KMS-11 (cell line): ENCODE measurements around the gene MGAT4B.

Experiments
- H2AFZ ChIP-seq: fragments of 200-600 bp; sonication (generic); 2 replicates; pipeline ENCODE4 v1.6.1; 2016; ENCODE audit warnings: antibody characterized with exemption, mixed run types, low read depth
- H3K27ac ChIP-seq: fragments of 200-600 bp; sonication (generic); 2 replicates; pipeline ENCODE4 v1.6.1; 2016; ENCODE audit warnings: mild to moderate bottlenecking, mixed run types
- H3K27me3 ChIP-seq: fragments of 200-600 bp; sonication (generic); 2 replicates; pipeline ENCODE4 v1.6.1; 2017; ENCODE audit warnings: mild to moderate bottlenecking, low read depth, mixed run types, moderate library complexity; ENCODE audit not compliant: insufficient read depth
- H3K36me3 ChIP-seq: fragments of 200-600 bp; sonication (generic); 2 replicates; pipeline ENCODE4 v1.6.1; 2017; ENCODE audit warnings: mild to moderate bottlenecking, mixed run types; ENCODE audit not compliant: insufficient read depth
- H3K4me1 ChIP-seq: fragments of 200-600 bp; sonication (generic); 2 replicates; pipeline ENCODE4 v1.6.1; 2016; ENCODE audit warnings: mild to moderate bottlenecking, low read depth, mixed run types; ENCODE audit not compliant: poor library complexity, severe bottlenecking
- H3K4me2 ChIP-seq: fragments of 200-600 bp; sonication (generic); 2 replicates; pipeline ENCODE4 v1.7.0; 2016; ENCODE audit warnings: mild to moderate bottlenecking, mixed run types
- H3K4me3 ChIP-seq: fragments of 200-600 bp; sonication (generic); IDR thresholded peaks from 2 replicates; pipeline ENCODE4 v1.6.1; 2017; ENCODE audit warnings: low read depth, low read length, mixed read lengths; ENCODE audit not compliant: insufficient read depth
- H3K79me2 ChIP-seq: fragments of 200-600 bp; sonication (generic); 2 replicates; pipeline ENCODE4 v1.6.1; 2016; ENCODE audit warnings: low read depth, mixed run types; ENCODE audit not compliant: insufficient read depth
- H3K9ac ChIP-seq: fragments of 200-600 bp; sonication (generic); 2 replicates; pipeline ENCODE4 v1.6.1; 2016; ENCODE audit warnings: mild to moderate bottlenecking, mixed run types
- H4K20me1 ChIP-seq: fragments of 200-600 bp; sonication (generic); 2 replicates; pipeline ENCODE4 v1.6.1; 2016; ENCODE audit warnings: mild to moderate bottlenecking, mixed run types; ENCODE audit not compliant: insufficient read depth
- TF ChIP-seq, protein P1 (sequence below): fragments of 200-600 bp; sonication (generic); conservative IDR thresholded peaks from 2 replicates; pipeline ENCODE4 v1.6.1; 2017; ENCODE audit warnings: low read depth, mild to moderate bottlenecking, antibody characterized with exemption, low read length, moderate library complexity, mixed read lengths

Gene MGAT4B

GRCh38 chr5:179806250-179807048 is at the start of gene MGAT4B:
Gene MGAT4B, minus strand, starts transcription at chr5:179806866. Its CDS starts 283 bp downstream, at chr5:179806583.
- no peak within 1 kb of the TSS for H3K4me2 ChIP-seq
- no peaks in the 10 kb centered on the region for H3K36me3 ChIP-seq
- H3K4me3 ChIP-seq = no peak within 1 kb of the TSS
- H3K79me2 ChIP-seq = peaks cover 18% of the 10 kb centered on the region; the same call in 1 of the 2 replicates
- peak within 1 kb of the TSS; percentile 30; the same call in 1 of the 2 replicates for H3K9ac ChIP-seq
- no peaks in the 10 kb centered on the region for H4K20me1 ChIP-seq
- H2AFZ ChIP-seq = peak within 1 kb of the TSS; percentile 18; the same call in 1 of the 2 replicates
- peaks cover 10% of the 10 kb centered on the region for H3K4me1 ChIP-seq
- H3K27me3 ChIP-seq = no peaks in the 10 kb centered on the region
- H3K27ac ChIP-seq = no peak within 1 kb of the TSS; the same call in 1 of the 2 replicates
- TF ChIP-seq, protein P1, sequence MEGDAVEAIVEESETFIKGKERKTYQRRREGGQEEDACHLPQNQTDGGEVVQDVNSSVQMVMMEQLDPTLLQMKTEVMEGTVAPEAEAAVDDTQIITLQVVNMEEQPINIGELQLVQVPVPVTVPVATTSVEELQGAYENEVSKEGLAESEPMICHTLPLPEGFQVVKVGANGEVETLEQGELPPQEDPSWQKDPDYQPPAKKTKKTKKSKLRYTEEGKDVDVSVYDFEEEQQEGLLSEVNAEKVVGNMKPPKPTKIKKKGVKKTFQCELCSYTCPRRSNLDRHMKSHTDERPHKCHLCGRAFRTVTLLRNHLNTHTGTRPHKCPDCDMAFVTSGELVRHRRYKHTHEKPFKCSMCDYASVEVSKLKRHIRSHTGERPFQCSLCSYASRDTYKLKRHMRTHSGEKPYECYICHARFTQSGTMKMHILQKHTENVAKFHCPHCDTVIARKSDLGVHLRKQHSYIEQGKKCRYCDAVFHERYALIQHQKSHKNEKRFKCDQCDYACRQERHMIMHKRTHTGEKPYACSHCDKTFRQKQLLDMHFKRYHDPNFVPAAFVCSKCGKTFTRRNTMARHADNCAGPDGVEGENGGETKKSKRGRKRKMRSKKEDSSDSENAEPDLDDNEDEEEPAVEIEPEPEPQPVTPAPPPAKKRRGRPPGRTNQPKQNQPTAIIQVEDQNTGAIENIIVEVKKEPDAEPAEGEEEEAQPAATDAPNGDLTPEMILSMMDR = no peak

DNA sequence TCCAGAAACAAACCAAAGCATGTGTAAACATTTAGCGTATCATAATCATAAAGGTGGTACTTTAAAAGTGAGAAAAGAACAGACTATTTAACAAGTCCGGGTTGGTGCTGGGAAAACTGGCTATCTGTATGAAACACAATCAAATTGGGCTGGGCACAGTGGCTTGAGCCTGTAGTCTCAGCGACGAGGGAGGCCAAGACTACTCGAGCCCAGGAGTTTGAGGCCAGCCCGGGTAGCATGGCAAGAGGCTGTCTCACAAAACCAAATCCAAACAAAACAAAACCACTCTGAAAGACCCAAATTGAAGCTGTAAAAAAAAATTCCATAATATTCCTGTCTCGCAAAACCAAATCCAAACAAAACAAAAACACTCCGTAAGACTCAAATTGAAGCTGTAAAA is 47.7 kb upstream of the MGAT4B start:
- Histone ChIP-seq H2AFZ (no peak overlapping the region), H4K20me1 (no peaks in the 10 kb centered on the region), H3K9ac (no peak overlapping the region), H3K4me3 (no peak overlapping the region), H3K27me3 (no peaks in the 10 kb centered on the region), H3K36me3 (no peaks in the 10 kb centered on the region), H3K4me1 (no peaks in the 10 kb centered on the region), H3K27ac (no peak overlapping the region), H3K79me2 (no peaks in the 10 kb centered on the region), H3K4me2 (no peak overlapping the region)
- TF ChIP-seq, protein P1 = no peak

DNA sequence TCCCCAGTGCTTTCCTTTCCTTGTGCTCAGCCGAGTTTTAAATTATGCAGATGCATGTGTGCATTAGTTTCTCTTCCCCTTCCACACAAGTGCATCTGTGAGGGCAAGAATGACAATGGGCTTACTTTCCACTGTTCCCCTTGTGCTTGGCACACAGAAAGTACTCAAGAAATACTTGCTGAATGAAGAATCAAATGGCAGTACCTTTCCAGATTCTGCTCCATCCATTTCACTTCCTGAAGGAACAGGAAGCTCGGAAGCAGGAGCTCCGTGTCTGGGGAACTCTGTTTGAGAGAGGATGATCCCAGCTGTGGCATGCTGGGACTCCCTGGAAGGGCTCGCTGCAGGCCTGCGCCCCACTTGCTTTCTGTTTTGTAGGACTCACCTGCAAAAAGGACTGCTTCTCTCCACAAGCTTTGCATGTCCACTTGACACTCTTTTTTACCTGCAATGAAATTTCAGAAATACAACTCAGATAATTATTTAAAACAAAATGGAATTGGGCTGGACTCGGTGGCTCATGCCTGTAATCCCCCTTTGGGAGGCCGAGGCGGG is 46.4 kb upstream of the MGAT4B start:
- Histone ChIP-seq H4K20me1 (no peaks in the 10 kb centered on the region), H3K27me3 (no peaks in the 10 kb centered on the region), H2AFZ (no peak overlapping the region), H3K79me2 (no peaks in the 10 kb centered on the region), H3K4me3 (no peak overlapping the region), H3K27ac (no peak overlapping the region), H3K9ac (no peak overlapping the region), H3K36me3 (no peaks in the 10 kb centered on the region), H3K4me1 (no peaks in the 10 kb centered on the region), H3K4me2 (no peak overlapping the region)
- TF ChIP-seq, protein P1 = no peak

DNA sequence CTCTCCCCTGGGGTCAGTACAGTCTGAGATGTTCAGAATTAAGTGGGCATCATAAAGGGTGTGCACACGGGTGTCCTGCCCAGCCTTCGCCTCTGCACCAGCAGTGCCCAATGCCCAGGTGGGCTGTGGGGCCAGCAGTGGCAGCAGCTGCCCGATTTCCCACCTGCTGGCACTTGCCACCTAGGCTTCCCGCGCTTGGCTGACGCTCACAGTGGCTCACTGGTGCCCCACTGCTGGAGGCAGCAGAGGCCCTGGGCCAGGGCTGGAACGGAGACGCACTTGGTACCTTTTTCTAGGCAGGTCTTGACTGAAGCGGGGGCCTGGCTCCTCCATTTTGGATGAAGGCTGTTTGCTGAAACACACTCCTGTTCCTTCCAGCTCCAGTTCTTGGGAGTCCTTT is 35.0 kb upstream of the MGAT4B start:
- Histone ChIP-seq H3K27ac (no peak overlapping the region), H3K36me3 (no peaks in the 10 kb centered on the region), H3K4me2 (no peak overlapping the region), H3K9ac (no peak overlapping the region), H4K20me1 (no peaks in the 10 kb centered on the region), H3K27me3 (no peaks in the 10 kb centered on the region), H3K4me1 (peaks cover 13% of the 10 kb centered on the region), H3K79me2 (no peaks in the 10 kb centered on the region), H2AFZ (no peak overlapping the region), H3K4me3 (no peak overlapping the region)
- TF ChIP-seq, protein P1 = no peak
